GM06990 (cell line): ENCODE results near the gene CSNK1D.

Experiments used
- DNase-seq: peaks from one replicate; pipeline ENCODE4 v3.0.0-alpha.2; 2011; ENCODE audit not compliant: insufficient read length; ENCODE audit errors: extremely low read depth
- H3K27me3 ChIP-seq: replicated peaks from 2 replicates; pipeline ENCODE4 v1.6.0; 2011; ENCODE audit warnings: low read length; ENCODE audit not compliant: control insufficient read depth, insufficient read depth
- H3K36me3 ChIP-seq: 2 replicates; pipeline ENCODE4 v1.5.1; 2011; ENCODE audit warnings: low read length; ENCODE audit not compliant: control insufficient read depth, insufficient read depth
- H3K4me3 ChIP-seq: replicated peaks from 2 replicates; pipeline ENCODE4 v1.5.1; 2011; ENCODE audit warnings: low read depth, mild to moderate bottlenecking, control low read depth, low read length
- TF ChIP-seq, protein P1 (sequence below): IDR thresholded peaks from 2 replicates; pipeline ENCODE4 v1.5.1; 2011; ENCODE audit warnings: low read length, control low read depth, mild to moderate bottlenecking, inconsistent platforms; ENCODE audit not compliant: insufficient read depth, poor library complexity, severe bottlenecking

CSNK1D gene

DNA sequence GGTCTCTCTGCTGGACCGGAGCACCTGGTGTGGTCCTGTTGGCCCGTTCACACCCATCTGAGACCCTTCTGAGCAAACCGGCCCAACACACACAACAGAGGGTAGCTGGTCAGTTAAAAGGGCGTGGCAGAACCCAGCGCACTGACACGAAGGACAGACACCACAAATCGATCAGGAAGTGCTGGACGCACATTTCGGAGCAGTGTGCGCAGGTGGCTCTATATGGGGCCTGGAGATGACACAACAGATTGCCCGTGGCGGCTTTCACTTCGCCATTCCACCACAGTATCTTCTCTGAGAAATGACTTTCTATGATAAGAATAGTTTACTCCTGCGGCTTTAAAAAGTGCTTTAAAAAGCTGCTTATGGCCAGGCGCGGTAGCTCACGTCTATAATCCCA, 73.4 kb downstream of the CSNK1D start:
- Histone ChIP-seq H3K27me3 (no peaks in the 10 kb centered on the region), H3K36me3 (no peaks in the 10 kb centered on the region; the same call in 1 of the 2 replicates), H3K4me3 (no peak overlapping the region)
- DNase-seq = no peak
- TF ChIP-seq, protein P1, sequence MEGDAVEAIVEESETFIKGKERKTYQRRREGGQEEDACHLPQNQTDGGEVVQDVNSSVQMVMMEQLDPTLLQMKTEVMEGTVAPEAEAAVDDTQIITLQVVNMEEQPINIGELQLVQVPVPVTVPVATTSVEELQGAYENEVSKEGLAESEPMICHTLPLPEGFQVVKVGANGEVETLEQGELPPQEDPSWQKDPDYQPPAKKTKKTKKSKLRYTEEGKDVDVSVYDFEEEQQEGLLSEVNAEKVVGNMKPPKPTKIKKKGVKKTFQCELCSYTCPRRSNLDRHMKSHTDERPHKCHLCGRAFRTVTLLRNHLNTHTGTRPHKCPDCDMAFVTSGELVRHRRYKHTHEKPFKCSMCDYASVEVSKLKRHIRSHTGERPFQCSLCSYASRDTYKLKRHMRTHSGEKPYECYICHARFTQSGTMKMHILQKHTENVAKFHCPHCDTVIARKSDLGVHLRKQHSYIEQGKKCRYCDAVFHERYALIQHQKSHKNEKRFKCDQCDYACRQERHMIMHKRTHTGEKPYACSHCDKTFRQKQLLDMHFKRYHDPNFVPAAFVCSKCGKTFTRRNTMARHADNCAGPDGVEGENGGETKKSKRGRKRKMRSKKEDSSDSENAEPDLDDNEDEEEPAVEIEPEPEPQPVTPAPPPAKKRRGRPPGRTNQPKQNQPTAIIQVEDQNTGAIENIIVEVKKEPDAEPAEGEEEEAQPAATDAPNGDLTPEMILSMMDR = no peak

DNA sequence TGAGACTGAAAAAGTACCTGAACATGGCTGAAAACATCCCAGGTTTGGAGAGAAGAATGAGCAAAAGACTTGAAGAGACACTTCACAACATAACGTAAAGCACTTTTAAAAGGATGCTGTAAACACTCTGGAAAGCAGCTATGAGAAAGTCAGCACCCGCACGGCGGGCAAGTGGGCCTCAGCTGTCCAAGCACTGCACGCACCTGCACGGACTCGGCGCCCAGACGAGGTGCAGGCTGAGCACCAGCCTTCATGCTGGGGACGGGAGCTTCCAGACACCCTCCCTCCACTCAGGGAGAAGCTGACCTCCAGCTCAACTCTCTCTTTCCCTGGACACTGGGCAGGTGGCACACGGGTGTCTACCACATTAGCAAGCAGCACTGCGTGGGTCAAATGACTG, 74.0 kb downstream of the CSNK1D start:
- H3K27me3 ChIP-seq = no peaks in the 10 kb centered on the region
- no peaks in the 10 kb centered on the region; the same call in 1 of the 2 replicates for H3K36me3 ChIP-seq
- TF ChIP-seq, protein P1 = no peak
- DNase-seq = no peak
- no peak overlapping the region for H3K4me3 ChIP-seq

DNA sequence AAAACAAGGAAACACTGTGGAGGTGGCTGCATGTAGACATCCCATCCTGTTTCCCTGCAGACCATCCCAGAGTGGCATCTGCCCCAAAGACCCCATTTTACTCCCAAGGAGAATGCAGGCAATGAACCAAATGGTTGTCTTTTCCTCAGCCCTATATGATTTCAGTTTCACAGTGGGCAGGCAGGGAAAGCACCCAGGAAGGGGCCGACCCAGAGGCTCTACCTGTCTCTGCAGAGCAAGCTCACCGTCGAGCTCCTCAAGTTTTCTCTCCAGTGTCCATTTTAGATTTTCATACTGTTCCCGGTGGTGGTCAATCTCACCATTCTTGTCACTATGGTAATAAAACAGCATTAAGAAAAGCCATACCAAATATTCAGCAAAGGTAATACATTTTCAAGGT, 75.4 kb downstream of the CSNK1D start:
- TF ChIP-seq, protein P1 = no peak
- DNase-seq = no peak
- H3K4me3 ChIP-seq = no peak overlapping the region
- no peaks in the 10 kb centered on the region for H3K27me3 ChIP-seq
- H3K36me3 ChIP-seq = peaks cover 2% of the 10 kb centered on the region

DNA sequence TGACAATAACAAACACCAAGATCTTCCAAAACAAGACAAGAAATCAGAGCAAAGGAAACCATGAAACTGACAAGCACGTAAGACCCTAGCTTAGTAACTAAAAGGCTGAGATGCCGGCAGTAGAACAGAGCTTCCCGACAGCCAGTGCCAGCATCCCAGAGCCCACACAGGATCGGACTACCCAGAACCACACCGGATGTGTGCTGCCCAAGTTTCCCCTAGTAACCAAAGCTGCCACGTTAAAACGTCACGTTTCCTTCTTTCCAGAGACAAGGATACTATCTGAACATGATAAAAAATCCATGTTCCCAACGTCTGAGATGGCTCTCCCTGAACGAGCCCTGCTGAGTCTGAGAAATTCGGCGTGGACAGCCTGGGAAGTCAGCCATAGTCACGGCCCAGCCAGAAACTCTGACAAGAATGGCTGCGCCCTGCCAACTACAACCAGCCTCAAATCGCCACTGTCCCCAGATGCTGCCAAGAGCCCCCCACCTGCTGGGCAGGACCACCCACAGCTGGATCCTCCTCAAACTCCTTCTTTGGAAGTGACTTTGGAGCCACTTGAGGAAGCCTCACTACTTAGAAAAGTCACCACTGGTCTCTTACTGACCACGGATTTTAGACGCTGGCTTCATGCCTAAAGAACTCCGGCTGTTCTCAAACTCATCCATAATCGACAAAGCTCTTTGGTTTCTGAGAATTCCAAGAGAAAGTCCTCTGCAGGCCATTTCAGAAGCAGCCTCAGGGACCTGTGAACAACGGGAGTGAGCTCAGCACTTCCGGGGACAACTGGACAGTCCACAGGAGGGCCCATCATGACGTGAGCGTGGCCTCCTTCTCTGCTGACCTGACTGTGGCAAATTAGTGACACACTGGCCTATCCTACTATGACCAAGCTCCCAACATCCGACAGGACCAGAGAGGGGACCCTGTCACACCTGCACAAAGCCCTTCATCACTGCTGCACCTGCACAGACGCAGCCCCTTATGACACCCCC, 77.5 kb downstream of the CSNK1D start:
- DNase-seq = no peak
- H3K4me3 ChIP-seq = no peak overlapping the region
- TF ChIP-seq, protein P1 = no peak
- no peaks in the 10 kb centered on the region for H3K27me3 ChIP-seq
- peaks cover 2% of the 10 kb centered on the region for H3K36me3 ChIP-seq

DNA sequence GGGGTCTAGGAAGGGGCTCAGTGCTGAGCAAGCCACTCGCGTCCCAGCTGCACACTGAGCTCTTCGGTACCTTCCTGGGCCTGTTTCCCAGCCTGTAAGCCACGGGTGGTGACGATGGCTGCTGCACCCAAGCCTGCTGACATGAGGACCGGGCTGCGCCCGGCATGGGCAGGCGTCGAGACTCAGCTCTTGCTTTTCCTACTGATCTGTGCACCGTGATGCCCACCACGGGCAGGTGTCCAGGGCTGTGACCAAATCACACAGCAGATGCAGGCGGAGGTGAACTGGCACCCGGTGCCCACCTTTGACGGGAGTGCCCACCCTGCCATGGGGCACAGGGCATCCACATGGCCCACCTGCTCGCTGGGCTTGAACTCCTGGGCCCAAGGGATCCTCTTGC, 78.7 kb downstream of the CSNK1D start:
- peaks cover 2% of the 10 kb centered on the region for H3K36me3 ChIP-seq
- TF ChIP-seq, protein P1 = no peak
- H3K27me3 ChIP-seq = no peaks in the 10 kb centered on the region
- no peak for DNase-seq
- no peak overlapping the region for H3K4me3 ChIP-seq
